Measurements from ENCODE around the gene IL23R.
"Not testable (repeated sequence)": the region's sequence is repeated elsewhere in the genome, so short reads cannot be mapped to it uniquely, and the experiment has no call there.

The IL23R gene

GRCh38 chr1:67166196-67166595 is at the start of gene IL23R:
IL23R (plus strand) TSS chr1:67166454; CDS start chr1:67168121, 1,667 bp downstream.
- DNase-seq (ENCODE audit: low read depth) = no peak

- no peak for DNase-seq (ENCODE audit: low read depth)
Observed at GRCh38 chr1:67118191-67118590, 48.1 kb upstream of the IL23R start.

DNA sequence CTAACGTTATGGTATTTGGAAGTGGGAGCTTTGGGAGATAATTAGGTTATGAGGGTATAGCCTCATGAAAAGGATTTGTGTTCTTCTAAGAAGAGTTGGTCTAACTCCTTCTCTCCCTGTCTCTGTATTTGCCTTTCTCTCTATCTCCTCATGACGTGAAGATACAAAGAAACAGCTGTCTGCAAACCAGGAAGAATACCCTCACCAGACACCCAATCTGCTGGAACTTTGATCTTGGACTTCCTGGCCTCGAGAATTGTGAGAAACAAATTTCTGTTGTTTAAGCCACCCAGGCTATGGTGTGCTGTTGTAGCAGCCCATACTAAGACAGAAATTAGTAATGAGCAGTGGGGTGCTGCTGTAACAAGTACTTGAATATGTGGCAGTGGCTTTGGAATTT is 47.6 kb upstream of the IL23R start:
- no peak for DNase-seq (ENCODE audit: low read depth)

GRCh38 chr1:67120855-67121619 is 45.2 kb upstream of the IL23R start:
- DNase-seq (ENCODE audit: low read depth) = no peak

DNA sequence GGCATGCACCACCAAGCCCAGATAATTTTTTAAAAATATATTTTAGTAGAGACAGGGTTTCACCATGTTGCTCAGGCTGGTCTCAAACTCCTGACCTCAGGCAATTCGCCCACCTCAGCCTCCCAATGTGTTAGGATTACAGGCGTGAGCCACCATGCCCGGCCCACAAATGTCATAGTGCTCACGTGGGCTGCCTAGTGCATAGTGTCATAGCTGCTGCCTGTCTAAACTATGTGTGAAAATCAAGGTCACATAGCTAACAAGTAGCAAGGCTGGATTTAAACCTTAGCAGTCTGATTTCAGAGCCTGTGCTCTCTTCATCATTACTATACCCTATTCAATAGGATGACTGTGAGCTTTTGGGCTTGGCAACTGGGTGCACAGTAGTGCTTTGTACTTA is 41.8 kb upstream of the IL23R start:
- DNase-seq (ENCODE audit: low read depth) = no peak

GRCh38 chr1:67126111-67126746 is 40.0 kb upstream of the IL23R start:
- DNase-seq (ENCODE audit: low read depth) = no peak

GRCh38 chr1:67126974-67127373 is 39.3 kb upstream of the IL23R start:
- no peak for DNase-seq (ENCODE audit: low read depth)

GRCh38 chr1:67130673-67131072 is 35.6 kb upstream of the IL23R start:
- no peak for DNase-seq (ENCODE audit: low read depth)

- no peak for DNase-seq (ENCODE audit: low read depth)
Observed at GRCh38 chr1:67133177-67133576, 33.1 kb upstream of the IL23R start.

DNA sequence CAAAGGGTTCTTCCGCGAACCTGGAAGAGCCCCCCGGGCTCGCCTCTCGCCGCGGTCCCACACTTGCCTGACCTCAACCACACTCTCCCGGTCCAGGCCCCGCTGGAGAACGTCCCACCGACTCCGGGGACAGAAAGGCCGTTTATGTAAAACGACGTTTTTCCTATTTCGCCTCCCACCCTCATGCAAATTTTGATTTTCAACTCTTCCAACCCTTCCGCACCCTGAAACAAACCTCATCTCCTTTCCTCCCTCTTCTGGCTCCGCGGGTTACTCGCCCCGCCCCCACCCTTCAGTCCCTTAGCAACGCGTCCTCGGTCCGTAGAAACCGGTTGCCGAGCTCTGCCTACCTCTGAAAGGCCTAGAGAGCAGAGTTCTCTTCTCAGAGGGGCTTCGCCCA is 31.6 kb upstream of the IL23R start, which contains the start of gene C1orf141:
Gene C1orf141, minus strand, starts transcription at position 276 of the 400 bp plus-strand sequence. CDS start 7,730 bp downstream, outside the sequence.
- no peak for DNase-seq (ENCODE audit: low read depth)

- no peak for DNase-seq (ENCODE audit: low read depth)
Observed at GRCh38 chr1:67135354-67135753, 30.9 kb upstream of the IL23R start.

DNA sequence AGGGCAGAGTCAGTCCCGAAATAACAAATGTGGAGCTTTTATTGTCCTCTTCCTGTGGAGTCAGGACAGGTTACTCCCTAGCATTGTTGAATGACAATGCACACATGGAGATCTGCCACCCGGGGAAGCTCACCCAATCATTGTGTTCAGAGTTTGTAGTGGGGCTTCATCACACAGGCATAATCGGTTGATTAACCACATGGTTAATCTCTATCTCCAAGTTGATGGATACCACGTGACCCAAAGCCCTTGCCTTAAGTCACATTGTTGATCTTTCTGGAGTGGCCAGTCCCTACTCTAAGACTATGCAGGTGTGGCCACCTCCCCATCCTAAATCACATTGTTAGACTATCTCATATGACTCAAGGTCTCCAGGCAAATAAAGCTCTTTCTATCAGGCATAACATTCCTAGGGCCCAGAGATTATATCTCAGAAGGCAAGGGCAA is 28.9 kb upstream of the IL23R start:
- DNase-seq (ENCODE audit: low read depth) = no peak

DNA sequence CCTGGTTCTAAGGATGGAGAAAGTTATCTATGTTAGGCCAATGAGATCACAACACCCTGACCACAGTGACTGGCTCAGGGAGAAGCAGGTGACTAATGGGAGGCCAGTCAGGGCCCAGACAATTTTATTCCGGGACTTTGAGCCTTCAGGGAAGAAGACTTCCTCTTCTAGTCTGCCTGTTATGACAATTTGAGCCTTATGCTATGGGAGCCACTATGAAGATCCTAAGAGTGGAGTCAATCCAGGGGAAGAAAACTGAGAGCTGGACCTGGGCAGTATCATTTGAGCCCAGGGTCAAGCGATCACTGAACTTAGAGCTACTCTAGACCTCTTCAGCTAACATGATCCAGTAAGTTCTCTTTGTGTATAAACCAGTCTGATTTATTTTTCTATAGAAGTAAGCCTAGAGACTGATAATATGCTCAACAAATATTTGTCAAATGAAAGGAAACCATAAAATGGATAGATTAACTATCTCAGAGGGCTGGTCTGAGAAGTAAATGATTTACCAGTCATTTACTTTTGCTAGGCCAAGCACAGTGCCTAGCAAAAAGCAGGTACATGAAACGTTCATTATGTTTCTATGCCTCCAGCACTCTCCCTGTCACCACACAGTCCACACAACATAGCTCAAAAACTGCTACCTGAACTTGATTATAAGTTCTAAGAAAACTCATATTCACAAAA is 27.3 kb upstream of the IL23R start:
- no peak for DNase-seq (ENCODE audit: low read depth)

- DNase-seq (ENCODE audit: low read depth) = no peak
Observed at GRCh38 chr1:67140460-67140859, 25.8 kb upstream of the IL23R start.

DNA sequence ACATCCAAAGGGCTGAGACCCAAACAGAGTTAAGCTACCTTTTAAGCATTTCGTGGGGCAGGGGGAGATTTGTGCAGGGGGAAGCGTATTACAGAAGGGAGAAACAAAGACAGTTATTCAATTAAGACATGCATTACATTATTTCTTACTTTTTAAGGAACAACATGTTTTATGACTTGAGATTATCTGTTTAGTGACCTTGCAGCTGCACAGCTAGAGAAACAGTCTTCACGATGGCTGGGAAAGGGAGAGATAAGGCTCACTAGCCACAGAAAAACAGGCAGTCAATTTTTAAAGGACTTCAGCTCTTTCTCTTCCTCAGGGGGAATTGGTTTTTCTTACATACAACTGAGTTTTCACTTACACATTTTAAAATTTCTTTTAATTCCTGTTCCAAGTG is 24.4 kb upstream of the IL23R start:
- not testable (repeated sequence) for DNase-seq (ENCODE audit: low read depth)

- DNase-seq (ENCODE audit: low read depth) = no peak
Observed at GRCh38 chr1:67142931-67143330, 23.3 kb upstream of the IL23R start.

GRCh38 chr1:67143966-67144365 is 22.3 kb upstream of the IL23R start:
- no peak for DNase-seq (ENCODE audit: low read depth)

DNA sequence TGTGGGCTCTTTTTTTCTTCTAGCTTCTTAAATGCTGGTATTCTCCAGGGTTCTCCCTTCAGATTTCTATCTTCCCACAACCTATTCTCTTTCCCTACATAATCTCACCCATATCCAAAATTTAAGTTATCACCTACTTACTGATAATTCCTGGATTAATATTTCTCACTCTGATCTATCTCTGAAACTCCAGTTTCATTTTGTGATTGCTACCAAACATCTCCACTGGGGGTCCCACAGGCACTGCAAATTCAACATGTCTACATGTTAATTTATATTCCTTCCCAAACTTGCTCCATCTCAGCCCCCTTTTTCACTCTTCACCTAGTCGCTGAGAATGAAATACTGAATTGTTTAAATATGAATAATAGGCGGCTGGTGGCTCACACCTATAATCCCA is 21.6 kb upstream of the IL23R start:
- DNase-seq (ENCODE audit: low read depth) = no peak

DNA sequence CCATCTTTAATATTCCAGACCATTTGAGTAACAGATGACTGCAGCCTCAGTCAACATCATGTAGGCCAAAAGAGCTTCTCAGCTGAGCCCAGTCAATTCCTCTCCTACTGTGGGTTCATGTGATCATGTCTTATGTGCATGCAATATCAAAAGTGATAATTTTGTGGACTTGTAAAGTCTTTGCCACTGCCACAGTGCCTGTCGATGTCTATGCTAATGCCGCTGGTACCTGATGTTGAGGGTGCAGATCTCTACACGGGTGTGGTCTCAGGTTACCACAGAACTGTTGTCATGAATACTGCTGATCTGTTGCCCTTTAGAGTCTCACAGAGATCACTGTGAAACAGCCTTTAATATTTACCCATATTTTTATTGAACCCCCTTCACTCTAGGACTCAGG is 20.2 kb upstream of the IL23R start:
- no peak for DNase-seq (ENCODE audit: low read depth)

GRCh38 chr1:67146539-67146938 is 19.7 kb upstream of the IL23R start:
- DNase-seq (ENCODE audit: low read depth) = no peak

- DNase-seq (ENCODE audit: low read depth) = not testable (repeated sequence)
Observed at GRCh38 chr1:67147973-67148372, 18.3 kb upstream of the IL23R start.

DNA sequence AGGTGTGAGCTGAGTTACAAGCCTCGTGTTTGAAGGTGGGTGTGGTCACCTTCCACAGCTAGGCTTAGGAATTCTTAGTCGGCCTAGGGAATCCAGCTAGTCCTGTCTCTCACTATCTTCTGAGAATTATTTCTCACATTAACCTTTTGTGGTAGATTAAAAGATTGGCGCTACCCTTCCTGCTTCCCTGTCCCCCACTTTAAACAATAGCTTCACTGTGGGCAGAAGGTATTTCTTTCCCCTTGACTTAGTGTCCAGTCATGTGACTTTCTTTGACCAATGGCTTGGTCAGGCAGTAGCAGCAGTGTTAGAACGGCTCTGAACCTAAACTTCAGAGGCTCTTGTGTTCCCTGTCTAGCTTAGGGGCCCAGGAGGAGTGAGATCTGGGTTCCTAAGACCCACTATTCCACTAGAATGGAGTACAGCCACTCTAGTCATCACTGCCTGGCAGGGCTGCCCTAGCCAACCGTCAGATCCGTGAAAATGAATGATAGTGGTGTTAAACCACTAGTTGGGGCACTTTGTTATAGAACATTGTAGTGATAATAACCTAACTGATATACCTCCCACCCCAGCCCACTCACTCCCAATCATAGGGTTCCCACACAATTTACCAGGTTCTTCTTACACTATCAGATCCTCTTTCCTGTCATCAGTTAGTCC is 17.6 kb upstream of the IL23R start:
- no peak for DNase-seq (ENCODE audit: low read depth)
